ENCODE data around the gene DLGAP1.

- TF ChIP-seq CREB1 (IDR thresholded peaks at IDR 0.05; ENCODE audit: low read depth) (no peak), TEAD4 (IDR thresholded peaks at IDR 0.05) (no peak), REST (IDR thresholded peaks at IDR 0.05; ENCODE audit: low read depth) (no peak), EP300 (IDR thresholded peaks at IDR 0.05; ENCODE audit: borderline replicate concordance) (no peak), TAF1 (IDR thresholded peaks at IDR 0.05; ENCODE audit: low read depth) (no peak), YY1 (IDR thresholded peaks at IDR 0.05; ENCODE audit: low read depth) (no peak), CEBPB (IDR thresholded peaks at IDR 0.05) (no peak), EGR1 (IDR thresholded peaks at IDR 0.05) (no peak), TCF12 (IDR thresholded peaks at IDR 0.05; ENCODE audit: low read depth) (no peak), RAD21 (IDR thresholded peaks at IDR 0.05; ENCODE audit: low read depth) (no peak), FOXM1 (IDR thresholded peaks at IDR 0.05; ENCODE audit: borderline replicate concordance, low read depth) (no peak)
Observed at GRCh38 chr18:4360221-4360715, 94.8 kb downstream of the DLGAP1 start.

Measured in Ishikawa (cell line).